Suprapubic skin (tissue), 4 donors: ENCODE data around the gene AGPS.

Source experiments
- CTCF ChIP-seq, 2 donors: fragments of 200-600 bp in 1 of 2; fragments of 450-650 bp in 1 of 2; sonication (generic) in 1 of 2; IDR thresholded peaks; one replicate each; pipeline ENCODE4 v1.5.1; 2016 to 2019; ENCODE audit warnings: antibody characterized with exemption in 2 of 2, mild to moderate bottlenecking in 1 of 2, moderate library complexity in 1 of 2
- EP300 ChIP-seq: sonication (generic); formaldehyde crosslinking; IDR thresholded peaks from one replicate; pipeline ENCODE4 v1.6.1; 2017; ENCODE audit warnings: antibody characterized with exemption
- POLR2A ChIP-seq, 2 donors: fragments of 450-650 bp; IDR thresholded peaks; one replicate each; pipeline ENCODE4 v1.6.1; 2017; ENCODE audit warnings: antibody characterized with exemption in 2 of 2, mild to moderate bottlenecking in 2 of 2, moderate library complexity in 2 of 2
- POLR2AphosphoS5 ChIP-seq, 3 donors: sonication (generic); formaldehyde crosslinking; IDR thresholded peaks; one replicate each; pipeline ENCODE4 v1.6.1; 2017; ENCODE audit warnings: antibody characterized with exemption in 3 of 3

GRCh38 chr2:177406182-177406581 lies 13.6 kb downstream of the AGPS start:
- TF ChIP-seq POLR2AphosphoS5 (IDR thresholded peaks at IDR 0.05) (no peak), CTCF (IDR thresholded peaks at IDR 0.05) (no peak), EP300 (no peak), POLR2A (IDR thresholded peaks at IDR 0.05) (no peak)
